PC-3 (cell line): ENCODE results near the gene TIPARP. TPM values are rescaled to one million over a fixed set of nuclear protein-coding genes. Genes with fewer than 3 reads are reported as not detected.
"Not testable (repeated sequence)": the region's sequence is repeated elsewhere in the genome, so short reads cannot be mapped to it uniquely, and the experiment has no call there.

Experiments used
- ATAC-seq: fragments of 200-7000 bp; cut with Tn5 transposase; 2 replicates; pipeline ENCODE4 v1.9.1; 2020; ENCODE audit warnings: mild to moderate bottlenecking, moderate library complexity
- BruUV-seq: library from RNA; stranded (reverse); fragments of 400-500 nt; replicated peaks from 2 replicates; lab custom pipeline; 2021; lab: Mats Ljungman, UMichigan
- CTCF ChIA-PET: fragments of 300-600 bp; sonication (Branson Sonifier 250); formaldehyde crosslinking; loops from one replicate; lab custom pipeline; 2022; ENCODE audit warnings: antibody characterized with exemption; lab: Charles Lee
- POLR2A ChIA-PET: fragments of 300-600 bp; sonication (Branson Sonifier 250); formaldehyde crosslinking; loops from one replicate; lab custom pipeline; 2022; ENCODE audit warnings: antibody characterized with exemption; ENCODE audit not compliant: unreplicated experiment; lab: Charles Lee
- DNase-seq: peaks from one replicate; pipeline ENCODE4 v3.0.0-alpha.2; 2015
- H2AFZ ChIP-seq: fragments of 300-600 bp; sonication (generic); 2 replicates; pipeline ENCODE4 v1.6.0; 2016; ENCODE audit warnings: antibody characterized with exemption, low read length
- H3F3A ChIP-seq: fragments of 300-600 bp; sonication (generic); one replicate; pipeline ENCODE4 v1.6.0; 2017; ENCODE audit warnings: antibody characterized with exemption, low read length, control low read depth, mild to moderate bottlenecking; ENCODE audit not compliant: unreplicated experiment
- H3K27ac ChIP-seq: fragments of 300-600 bp; sonication (generic); 2 replicates; pipeline ENCODE4 v1.5.1; 2016; ENCODE audit warnings: mild to moderate bottlenecking, low read length
- H3K27me3 ChIP-seq: fragments of 300-600 bp; sonication (generic); 2 replicates; pipeline ENCODE4 v1.6.1; 2016; ENCODE audit warnings: low read length, mixed read lengths
- H3K36me3 ChIP-seq: fragments of 300-600 bp; sonication (generic); 2 replicates; pipeline ENCODE4 v1.6.1; 2016; ENCODE audit warnings: low read depth, mixed run types, low read length, mixed read lengths
- H3K4me1 ChIP-seq: fragments of 300-600 bp; sonication (generic); 2 replicates; pipeline ENCODE4 v1.5.1; 2016; ENCODE audit warnings: low read length; ENCODE audit not compliant: insufficient read depth
- H3K4me2 ChIP-seq: fragments of 300-600 bp; sonication (generic); 2 replicates; pipeline ENCODE4 v1.6.0; 2016; ENCODE audit warnings: low read length
- H3K4me3 ChIP-seq: fragments of 300-600 bp; sonication (generic); 2 replicates; pipeline ENCODE4 v1.5.1; 2016; ENCODE audit warnings: mild to moderate bottlenecking, low read length, mixed read lengths
- H3K79me2 ChIP-seq: fragments of 300-600 bp; sonication (generic); 2 replicates; pipeline ENCODE4 v1.6.1; 2017; ENCODE audit warnings: low read length, mixed read lengths
- H3K9ac ChIP-seq: fragments of 300-600 bp; sonication (generic); 2 replicates; pipeline ENCODE4 v1.6.0; 2016; ENCODE audit warnings: mild to moderate bottlenecking, low read length
- H3K9me2 ChIP-seq: fragments of 300-600 bp; sonication (generic); replicated peaks from 2 replicates; pipeline ENCODE4 v1.6.1; 2016; ENCODE audit warnings: mixed run types, low read length, mixed read lengths
- H3K9me3 ChIP-seq: fragments of 300-600 bp; sonication (generic); 2 replicates; pipeline ENCODE4 v1.6.1; 2016; ENCODE audit warnings: low read length, mixed read lengths
- H4K20me1 ChIP-seq: fragments of 300-600 bp; sonication (generic); 2 replicates; pipeline ENCODE4 v1.6.1; 2016; ENCODE audit warnings: low read length, mixed read lengths
- EZH2 ChIP-seq: fragments of 300-600 bp; sonication (generic); IDR thresholded peaks from one replicate; pipeline ENCODE4 v1.6.1; 2017; ENCODE audit warnings: antibody characterized with exemption, mild to moderate bottlenecking, low read length; ENCODE audit not compliant: unreplicated experiment
- EZH2phosphoT487 ChIP-seq: fragments of 300-600 bp; sonication (generic); IDR thresholded peaks from 2 replicates; pipeline ENCODE4 v1.6.1; 2018; ENCODE audit warnings: mild to moderate bottlenecking, antibody characterized with exemption, low read length, borderline replicate concordance
- intact Hi-C: fragments of 100-400 bp; cut with micrococcal nuclease; formaldehyde crosslinking; loops from 2 replicates; pipeline ENCODE4 v1.9.0; 2023
- total RNA-seq: library from RNA; depleted of rRNA; stranded (reverse); fragments of >200 nt; gene quantifications from 2 replicates; pipeline ENCODE4 v1.2.3, GENCODE V29; 2014
- TF ChIP-seq, protein P1 (sequence below): fragments of 300-600 bp; sonication (generic); conservative IDR thresholded peaks from 2 replicates; pipeline ENCODE4 v1.5.1; 2017; ENCODE audit warnings: antibody characterized with exemption, low read depth, mild to moderate bottlenecking, low read length

TIPARP gene
- total RNA-seq, 1 experiment from 2014 or later, result 84.7 TPM

DNA sequence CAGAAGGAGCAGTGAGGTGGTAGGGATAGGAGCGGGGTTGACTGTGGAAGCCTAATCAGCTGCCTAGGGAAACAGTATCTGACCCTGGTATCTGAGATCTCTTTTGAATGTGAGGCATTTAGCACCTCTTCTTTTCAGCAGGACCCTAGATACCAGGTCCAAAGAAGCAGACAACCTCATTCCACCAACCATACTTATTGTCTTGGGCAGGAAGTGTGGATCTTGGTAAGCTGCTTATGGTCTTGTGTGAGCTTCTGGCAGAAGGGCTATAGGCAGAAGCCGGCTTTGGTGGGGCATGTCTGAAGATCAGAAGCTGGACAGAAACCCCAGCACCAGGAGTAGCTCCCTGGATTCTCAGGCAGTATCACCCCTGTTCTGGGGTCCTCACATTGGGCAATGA lies 65.6 kb downstream of the TIPARP start:
- H3K9ac ChIP-seq, result no peak overlapping the region
- no peaks in the 10 kb centered on the region for H3K27me3 ChIP-seq
- H3K4me1 ChIP-seq, result no peaks in the 10 kb centered on the region
- POLR2A ChIA-PET, result no interaction called here
- H3K9me2 ChIP-seq, result no peaks in the 10 kb centered on the region
- no peaks in the 10 kb centered on the region for H3K79me2 ChIP-seq
- H3F3A ChIP-seq, result no peaks in the 10 kb centered on the region
- no peak overlapping the region for H3K4me2 ChIP-seq
- H3K9me3 ChIP-seq, result no peaks in the 10 kb centered on the region
- no TSS peak for BruUV-seq
- no peaks in the 10 kb centered on the region for H4K20me1 ChIP-seq
- no peaks in the 10 kb centered on the region for H3K36me3 ChIP-seq
- no peak overlapping the region for H3K27ac ChIP-seq
- intact Hi-C loops, result no loop called here
- TF ChIP-seq EZH2phosphoT487 (no peak), EZH2 (no peak)
- TF ChIP-seq, protein P1, sequence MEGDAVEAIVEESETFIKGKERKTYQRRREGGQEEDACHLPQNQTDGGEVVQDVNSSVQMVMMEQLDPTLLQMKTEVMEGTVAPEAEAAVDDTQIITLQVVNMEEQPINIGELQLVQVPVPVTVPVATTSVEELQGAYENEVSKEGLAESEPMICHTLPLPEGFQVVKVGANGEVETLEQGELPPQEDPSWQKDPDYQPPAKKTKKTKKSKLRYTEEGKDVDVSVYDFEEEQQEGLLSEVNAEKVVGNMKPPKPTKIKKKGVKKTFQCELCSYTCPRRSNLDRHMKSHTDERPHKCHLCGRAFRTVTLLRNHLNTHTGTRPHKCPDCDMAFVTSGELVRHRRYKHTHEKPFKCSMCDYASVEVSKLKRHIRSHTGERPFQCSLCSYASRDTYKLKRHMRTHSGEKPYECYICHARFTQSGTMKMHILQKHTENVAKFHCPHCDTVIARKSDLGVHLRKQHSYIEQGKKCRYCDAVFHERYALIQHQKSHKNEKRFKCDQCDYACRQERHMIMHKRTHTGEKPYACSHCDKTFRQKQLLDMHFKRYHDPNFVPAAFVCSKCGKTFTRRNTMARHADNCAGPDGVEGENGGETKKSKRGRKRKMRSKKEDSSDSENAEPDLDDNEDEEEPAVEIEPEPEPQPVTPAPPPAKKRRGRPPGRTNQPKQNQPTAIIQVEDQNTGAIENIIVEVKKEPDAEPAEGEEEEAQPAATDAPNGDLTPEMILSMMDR, result no peak
- CTCF ChIA-PET, result no interaction called here
- no peak overlapping the region for H3K4me3 ChIP-seq
- no peak overlapping the region for H2AFZ ChIP-seq
- ATAC-seq, result no peak
- no peak for DNase-seq

DNA sequence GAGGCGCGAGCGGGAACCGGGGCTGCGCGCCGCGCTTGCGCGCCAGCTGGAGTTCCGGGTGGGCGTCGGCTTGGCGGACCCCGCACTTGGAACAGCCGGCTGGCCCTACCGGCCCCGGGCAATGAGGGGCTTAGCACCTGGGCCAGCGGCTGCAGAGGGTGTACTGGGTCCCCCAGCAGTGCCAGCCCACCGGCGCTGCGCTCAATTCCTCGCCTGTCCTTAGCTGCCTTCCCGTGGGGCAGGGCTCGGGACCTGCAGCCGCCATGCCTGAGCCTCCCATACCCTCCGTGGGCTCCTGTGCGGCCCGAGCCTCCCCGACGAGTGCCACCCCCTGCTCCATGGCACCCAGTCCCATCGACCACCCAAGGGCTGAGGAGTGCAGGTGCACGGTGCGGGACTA lies 66.2 kb downstream of the TIPARP start:
- BruUV-seq, H3K36me3 ChIP-seq, H3F3A ChIP-seq, H3K4me2 ChIP-seq, H3K27me3 ChIP-seq, H3K9me3 ChIP-seq, H3K4me1 ChIP-seq, H3K27ac ChIP-seq, CTCF ChIA-PET, H3K9me2 ChIP-seq, H3K9ac ChIP-seq, intact Hi-C loops, DNase-seq, H3K4me3 ChIP-seq, H4K20me1 ChIP-seq, H3K79me2 ChIP-seq, ATAC-seq, H2AFZ ChIP-seq: not testable (repeated sequence)
- POLR2A ChIA-PET, result interaction anchor here (0.6 kb wide), 1 partner anchor 20 kb away, joined by 3 read pairs; no protein-coding TSS in a partner anchor

DNA sequence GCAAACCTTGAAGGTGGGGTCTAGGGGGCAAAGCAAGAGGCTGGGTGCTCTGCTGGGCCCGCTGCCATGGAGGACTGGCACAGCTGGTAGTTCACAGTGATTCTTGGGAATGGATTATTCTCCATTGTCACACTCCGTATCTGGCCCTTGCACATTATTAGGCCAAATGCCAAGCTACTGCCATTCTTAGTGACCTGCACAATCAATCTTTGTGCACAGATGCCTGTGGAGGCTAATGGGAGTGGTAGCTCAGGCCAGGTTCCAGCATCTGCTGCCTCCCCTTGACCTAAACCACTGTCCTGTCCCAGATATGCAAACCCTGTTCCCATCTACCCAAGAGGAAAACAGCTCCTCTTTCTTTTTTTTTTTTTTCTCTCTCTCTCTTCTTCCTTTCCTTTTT lies 67.5 kb downstream of the TIPARP start:
- Histone ChIP-seq H4K20me1 (no peaks in the 10 kb centered on the region), H3K79me2 (no peaks in the 10 kb centered on the region), H2AFZ (no peak overlapping the region), H3K9me3 (no peaks in the 10 kb centered on the region; the same call in 1 of the 2 replicates), H3K4me3 (no peak overlapping the region), H3K9me2 (no peaks in the 10 kb centered on the region), H3K9ac (no peak overlapping the region), H3K4me2 (no peak overlapping the region), H3K4me1 (no peaks in the 10 kb centered on the region), H3K36me3 (no peaks in the 10 kb centered on the region), H3F3A (no peaks in the 10 kb centered on the region), H3K27me3 (no peaks in the 10 kb centered on the region), H3K27ac (no peak overlapping the region)
- DNase-seq, result no peak
- ATAC-seq, result no peak
- no peak for TF ChIP-seq EZH2
- TF ChIP-seq, protein P1, result no peak
- TF ChIP-seq EZH2phosphoT487, result no peak
- CTCF ChIA-PET, result interaction anchor here (0.7 kb wide), 1 partner anchor 75 kb away, joined by 3 read pairs; no protein-coding TSS in a partner anchor
- POLR2A ChIA-PET, result interaction anchor here (0.6 kb wide), 1 partner anchor 232 kb away, joined by 3 read pairs; no protein-coding TSS in a partner anchor
- intact Hi-C loops, result no loop called here
- no TSS peak for BruUV-seq
